Measurements from ENCODE around the gene CEP57L1. TPM values are rescaled to one million over a fixed set of nuclear protein-coding genes. Genes with fewer than 3 reads are reported as not detected.

Gene CEP57L1
- total RNA-seq, 1 experiment from 2014 or later = 18.9 TPM

DNA sequence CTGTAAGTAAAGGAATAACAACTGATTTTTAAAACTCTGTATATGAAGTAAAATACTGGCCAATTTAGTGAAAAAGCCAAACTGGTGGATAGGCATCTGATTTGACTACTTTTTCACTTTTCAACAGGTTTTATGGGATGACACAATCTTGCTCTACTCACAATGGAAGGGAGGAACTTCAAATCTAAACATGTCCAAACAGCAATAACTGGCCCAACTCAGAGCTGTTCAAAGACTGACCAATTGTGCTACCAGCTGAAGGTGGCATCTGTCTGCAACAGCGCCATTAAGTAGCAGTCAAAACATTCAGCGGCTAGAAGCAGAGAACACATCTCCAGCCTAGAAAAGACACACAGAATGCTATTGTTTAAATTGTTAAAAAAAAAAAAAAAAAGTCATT lies 45.3 kb upstream of the CEP57L1 start:
- H3K27me3 Mint-ChIP-seq (ENCODE audit: insufficient read depth, unreplicated experiment) = no peaks in the 10 kb centered on the region
- TF ChIP-seq, protein P1, sequence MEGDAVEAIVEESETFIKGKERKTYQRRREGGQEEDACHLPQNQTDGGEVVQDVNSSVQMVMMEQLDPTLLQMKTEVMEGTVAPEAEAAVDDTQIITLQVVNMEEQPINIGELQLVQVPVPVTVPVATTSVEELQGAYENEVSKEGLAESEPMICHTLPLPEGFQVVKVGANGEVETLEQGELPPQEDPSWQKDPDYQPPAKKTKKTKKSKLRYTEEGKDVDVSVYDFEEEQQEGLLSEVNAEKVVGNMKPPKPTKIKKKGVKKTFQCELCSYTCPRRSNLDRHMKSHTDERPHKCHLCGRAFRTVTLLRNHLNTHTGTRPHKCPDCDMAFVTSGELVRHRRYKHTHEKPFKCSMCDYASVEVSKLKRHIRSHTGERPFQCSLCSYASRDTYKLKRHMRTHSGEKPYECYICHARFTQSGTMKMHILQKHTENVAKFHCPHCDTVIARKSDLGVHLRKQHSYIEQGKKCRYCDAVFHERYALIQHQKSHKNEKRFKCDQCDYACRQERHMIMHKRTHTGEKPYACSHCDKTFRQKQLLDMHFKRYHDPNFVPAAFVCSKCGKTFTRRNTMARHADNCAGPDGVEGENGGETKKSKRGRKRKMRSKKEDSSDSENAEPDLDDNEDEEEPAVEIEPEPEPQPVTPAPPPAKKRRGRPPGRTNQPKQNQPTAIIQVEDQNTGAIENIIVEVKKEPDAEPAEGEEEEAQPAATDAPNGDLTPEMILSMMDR (IDR thresholded peaks at IDR 0.05; ENCODE audit: unreplicated experiment) = no peak
- BruUV-seq (replicated peaks) = no TSS peak
- DNase-seq (ENCODE audit: unreplicated experiment) = peak; percentile 41
- no peaks in the 10 kb centered on the region for H3K36me3 Mint-ChIP-seq (ENCODE audit: insufficient read depth, unreplicated experiment)
- H3K4me3 Mint-ChIP-seq (ENCODE audit: unreplicated experiment) = no peak overlapping the region
- H3K27ac Mint-ChIP-seq (ENCODE audit: low read depth, unreplicated experiment) = peak overlapping the region; percentile 70
- ChIA-PET CTCF (interaction anchor here (0.5 to 2.7 kb wide), 10 partner anchors 11 to 741 kb away, joined by 3 to 11 read pairs (median 4); no protein-coding TSS in a partner anchor), POLR2A (interaction anchor here (0.9 to 16.5 kb wide), 15 partner anchors 10 to 515 kb away, joined by 3 to 556 read pairs (median 4); partner anchors contain the start of genes ARMC2, CEP57L1, FOXO3 and SESN1)
- intact Hi-C loops (cut with micrococcal nuclease) = no loop called here
- peaks cover 25% of the 10 kb centered on the region for H3K4me1 Mint-ChIP-seq (ENCODE audit: insufficient read depth, unreplicated experiment)
- H3K9me3 Mint-ChIP-seq (ENCODE audit: unreplicated experiment) = peaks cover 5% of the 10 kb centered on the region

DNA sequence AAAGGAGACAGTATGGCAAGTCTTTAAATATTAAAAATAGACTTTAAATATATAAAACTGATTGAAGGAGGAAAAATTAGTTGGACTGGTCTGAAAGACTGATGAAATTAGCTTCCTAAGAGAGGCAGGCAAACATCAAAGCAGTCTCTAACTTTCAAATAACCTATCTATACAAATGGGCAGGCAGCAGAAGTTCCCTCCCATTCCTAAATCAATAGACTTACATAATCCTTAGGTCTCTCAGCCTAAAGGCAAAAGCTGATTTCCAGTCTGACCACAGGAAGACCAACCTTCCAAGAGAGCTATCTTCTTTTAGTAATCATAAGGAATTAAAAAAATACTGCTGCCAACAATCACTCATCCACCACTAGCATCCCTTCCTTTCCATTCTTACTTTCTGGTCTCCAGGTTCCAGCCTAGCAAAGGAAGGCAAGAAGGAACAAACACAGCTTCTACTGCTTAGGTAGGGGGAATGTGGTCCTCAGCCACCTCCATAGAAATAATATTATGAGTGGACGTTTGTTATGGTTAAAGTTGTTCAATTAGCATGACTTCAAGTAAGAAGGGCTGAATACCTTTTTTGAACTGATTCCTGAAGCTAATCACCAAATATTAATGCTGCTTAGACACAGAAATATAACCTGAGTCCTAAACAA lies 44.7 kb upstream of the CEP57L1 start:
- Mint-ChIP-seq H3K36me3 (ENCODE audit: insufficient read depth, unreplicated experiment) (no peaks in the 10 kb centered on the region), H3K4me3 (ENCODE audit: unreplicated experiment) (no peak overlapping the region), H3K9me3 (ENCODE audit: unreplicated experiment) (peaks cover 5% of the 10 kb centered on the region), H3K27ac (ENCODE audit: low read depth, unreplicated experiment) (peak overlapping the region; percentile 70), H3K27me3 (ENCODE audit: insufficient read depth, unreplicated experiment) (no peaks in the 10 kb centered on the region), H3K4me1 (ENCODE audit: insufficient read depth, unreplicated experiment) (peaks cover 29% of the 10 kb centered on the region)
- TF ChIP-seq, protein P1 (IDR thresholded peaks at IDR 0.05; ENCODE audit: unreplicated experiment) = no peak
- ChIA-PET POLR2A (interaction anchor here (0.5 to 16.5 kb wide), 20 partner anchors 9 to 1098 kb away, joined by 3 to 556 read pairs (median 4); partner anchors contain the start of genes ARMC2, CEP57L1, FOXO3 and SESN1), CTCF (interaction anchor here (0.6 to 2.7 kb wide), 9 partner anchors 11 to 1592 kb away, joined by 3 to 11 read pairs (median 4); no protein-coding TSS in a partner anchor)
- DNase-seq (ENCODE audit: unreplicated experiment) = no peak
- BruUV-seq (replicated peaks) = no TSS peak
- intact Hi-C loops (cut with micrococcal nuclease) = no loop called here

DNA sequence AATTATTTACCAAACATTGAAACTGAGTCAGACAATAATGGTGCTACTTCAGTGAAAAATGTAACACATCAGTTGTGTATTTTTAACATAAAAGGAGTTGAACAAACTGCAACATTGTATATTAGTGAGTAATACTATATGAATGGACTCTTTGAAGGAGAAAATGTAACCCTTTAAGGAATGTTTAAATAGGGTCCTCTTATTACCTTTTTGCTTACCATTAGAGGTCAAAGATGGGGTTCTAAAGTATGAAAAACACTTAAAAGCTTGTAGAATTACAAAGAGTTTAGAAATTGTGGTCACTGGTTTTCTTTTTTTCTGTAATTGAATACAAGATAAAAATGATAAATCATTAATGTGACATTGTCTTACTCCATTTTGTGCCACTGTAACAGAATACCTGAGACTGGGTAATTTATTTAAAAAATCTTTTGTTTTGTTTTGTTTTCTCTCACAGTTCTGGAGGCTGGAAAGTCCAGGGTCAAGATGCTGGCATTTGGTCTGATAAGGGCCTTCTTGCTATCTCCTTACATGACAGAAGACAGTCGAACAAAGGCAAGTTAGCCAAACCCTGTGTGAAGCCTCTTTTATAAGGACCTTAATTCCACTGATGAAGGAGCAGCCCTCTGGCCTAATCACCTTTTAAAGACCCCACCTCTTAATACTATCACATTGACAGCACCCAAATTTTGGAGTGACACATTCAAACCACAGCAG lies 43.8 kb upstream of the CEP57L1 start:
- H3K9me3 Mint-ChIP-seq (ENCODE audit: unreplicated experiment) = peaks cover 5% of the 10 kb centered on the region
- no TSS peak for BruUV-seq (replicated peaks)
- no peak overlapping the region for H3K27ac Mint-ChIP-seq (ENCODE audit: low read depth, unreplicated experiment)
- H3K4me1 Mint-ChIP-seq (ENCODE audit: insufficient read depth, unreplicated experiment) = peaks cover 34% of the 10 kb centered on the region
- no peak for DNase-seq (ENCODE audit: unreplicated experiment)
- ChIA-PET POLR2A (interaction anchor here (0.5 to 16.5 kb wide), 13 partner anchors 8 to 1099 kb away, joined by 3 to 556 read pairs (median 5); partner anchors contain the start of genes CEP57L1 and SESN1), CTCF (interaction anchor here (0.6 to 2.7 kb wide), 3 partner anchors 41 to 1593 kb away, joined by 3 to 11 read pairs (median 3); no protein-coding TSS in a partner anchor)
- no peaks in the 10 kb centered on the region for H3K27me3 Mint-ChIP-seq (ENCODE audit: insufficient read depth, unreplicated experiment)
- no peaks in the 10 kb centered on the region for H3K36me3 Mint-ChIP-seq (ENCODE audit: insufficient read depth, unreplicated experiment)
- intact Hi-C loops (cut with micrococcal nuclease) = no loop called here
- no peak overlapping the region for H3K4me3 Mint-ChIP-seq (ENCODE audit: unreplicated experiment)
- TF ChIP-seq, protein P1 (IDR thresholded peaks at IDR 0.05; ENCODE audit: unreplicated experiment) = no peak

All from MCF 10A (cell line).